ENCODE measurements around the gene ITK.

Gene ITK

GRCh38 chr5:157180374-157181264 is at the start of gene ITK:
TSS of gene ITK (plus strand) at chr5:157180840. CDS start at chr5:157180978, 138 bp downstream.
- DNase-seq (ENCODE audit: low spot score), result peak; percentile 87

DNA sequence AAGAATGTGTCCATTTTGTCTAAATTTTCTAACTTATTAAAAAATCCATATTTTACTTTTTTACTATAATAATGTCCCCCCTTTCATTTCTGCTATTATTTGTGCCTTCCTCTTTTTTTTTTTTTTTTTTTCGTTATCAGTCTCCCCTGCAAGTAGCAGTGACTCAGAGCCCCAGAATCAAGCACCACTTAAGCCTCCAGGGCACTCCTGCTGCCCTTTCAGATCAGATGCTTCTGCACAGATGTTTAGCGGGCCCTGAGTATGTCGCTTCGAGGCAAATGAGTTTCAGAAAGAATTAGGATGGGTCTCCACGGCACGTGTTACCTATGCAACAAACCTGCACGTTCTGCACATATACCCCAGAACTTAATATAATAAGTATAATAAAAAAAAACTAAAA is 49.7 kb upstream of the ITK start:
- DNase-seq (ENCODE audit: low spot score), result no peak

GRCh38 chr5:157132281-157132612 is 48.4 kb upstream of the ITK start:
- no peak for DNase-seq (ENCODE audit: low spot score)

DNA sequence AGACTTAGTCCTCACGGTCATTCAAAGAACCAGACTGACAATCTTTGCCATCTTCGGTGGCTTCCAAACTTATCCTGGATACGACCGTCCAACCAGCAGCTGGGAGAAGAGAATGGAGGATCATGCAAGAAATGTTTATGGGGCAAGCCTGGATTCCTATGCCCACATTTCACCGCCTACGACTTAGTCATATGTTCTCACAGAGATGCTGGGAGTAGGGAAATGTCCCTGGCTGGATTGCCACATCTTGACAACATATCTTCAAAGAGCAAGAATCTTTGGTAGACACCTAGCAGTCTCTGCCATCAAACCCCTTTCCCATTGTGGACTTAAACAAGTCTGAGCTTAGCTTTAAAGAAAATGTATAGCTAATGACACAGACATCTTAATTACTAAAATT is 42.9 kb upstream of the ITK start:
- no peak for DNase-seq (ENCODE audit: low spot score)

GRCh38 chr5:157142317-157143126 is 38.1 kb upstream of the ITK start, which contains the start of gene MED7:
TSS of gene MED7 (minus strand) at chr5:157142865. CDS start at chr5:157139431, 3,434 bp downstream.
- DNase-seq (ENCODE audit: low spot score), result peak; percentile 100

DNA sequence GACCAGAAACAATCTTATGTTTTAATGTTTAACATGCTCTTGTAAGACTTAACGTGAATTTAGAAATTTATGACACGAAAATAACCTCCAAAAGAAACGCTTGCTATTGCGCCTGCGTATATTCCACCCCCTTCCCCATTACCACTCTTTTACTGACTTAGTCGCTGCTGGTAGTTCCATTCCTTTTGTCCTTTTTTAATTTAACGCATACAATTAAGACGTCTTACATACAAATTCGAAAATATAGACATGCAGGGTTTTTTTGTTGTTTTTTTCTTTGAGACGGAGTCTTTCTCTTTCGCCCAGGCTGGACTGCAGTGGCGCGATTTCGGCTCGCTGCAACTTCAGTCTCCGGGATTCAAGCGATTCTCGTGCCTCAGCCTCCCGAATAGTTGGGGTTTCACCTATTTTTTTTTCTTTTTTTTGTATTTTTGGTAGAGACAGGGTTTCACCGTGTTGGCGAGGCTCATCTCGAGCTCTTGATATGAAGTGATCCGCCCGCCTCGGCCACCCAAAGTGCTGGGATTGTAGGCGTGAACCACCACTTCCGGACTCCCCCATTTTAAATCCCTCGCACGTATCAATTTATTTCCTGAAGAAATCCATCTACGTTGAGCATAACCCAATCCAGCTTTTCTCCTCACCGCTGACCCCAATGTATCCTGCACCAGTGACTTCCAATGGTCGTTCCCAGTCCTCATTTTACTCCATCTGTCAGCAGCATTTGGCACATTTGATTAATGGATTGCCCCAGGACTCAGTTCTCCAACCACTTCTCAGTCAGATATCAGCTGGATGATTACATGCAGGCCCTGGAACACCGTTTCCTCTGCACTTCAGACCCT is 37.3 kb upstream of the ITK start:
- DNase-seq (ENCODE audit: low spot score), result peak; percentile 66

GRCh38 chr5:157148734-157149615 is 31.7 kb upstream of the ITK start:
- DNase-seq (ENCODE audit: low spot score), result peak; percentile 91

DNA sequence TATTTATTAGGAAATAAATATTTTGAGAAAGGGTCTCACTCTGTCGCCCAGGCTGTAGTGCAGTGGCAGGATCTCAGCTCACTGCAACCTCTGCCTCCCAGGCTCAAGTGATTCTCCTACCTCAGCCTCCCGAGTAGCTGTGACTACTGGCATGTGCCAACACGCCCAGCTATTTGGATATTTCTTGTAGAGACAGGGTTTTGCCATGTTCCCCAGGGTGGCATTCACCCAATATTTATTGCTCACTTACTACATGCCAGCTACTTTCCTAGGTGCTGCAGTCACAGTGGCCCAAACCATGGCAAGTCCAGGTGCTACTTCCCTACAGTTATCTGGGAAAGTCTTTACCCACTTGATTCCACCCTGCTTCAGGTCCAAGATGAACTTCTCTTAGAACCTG is 29.6 kb upstream of the ITK start:
- no peak for DNase-seq (ENCODE audit: low spot score)

- DNase-seq (ENCODE audit: low spot score), result no peak
Measured at GRCh38 chr5:157155297-157155696, 25.3 kb upstream of the ITK start.

DNA sequence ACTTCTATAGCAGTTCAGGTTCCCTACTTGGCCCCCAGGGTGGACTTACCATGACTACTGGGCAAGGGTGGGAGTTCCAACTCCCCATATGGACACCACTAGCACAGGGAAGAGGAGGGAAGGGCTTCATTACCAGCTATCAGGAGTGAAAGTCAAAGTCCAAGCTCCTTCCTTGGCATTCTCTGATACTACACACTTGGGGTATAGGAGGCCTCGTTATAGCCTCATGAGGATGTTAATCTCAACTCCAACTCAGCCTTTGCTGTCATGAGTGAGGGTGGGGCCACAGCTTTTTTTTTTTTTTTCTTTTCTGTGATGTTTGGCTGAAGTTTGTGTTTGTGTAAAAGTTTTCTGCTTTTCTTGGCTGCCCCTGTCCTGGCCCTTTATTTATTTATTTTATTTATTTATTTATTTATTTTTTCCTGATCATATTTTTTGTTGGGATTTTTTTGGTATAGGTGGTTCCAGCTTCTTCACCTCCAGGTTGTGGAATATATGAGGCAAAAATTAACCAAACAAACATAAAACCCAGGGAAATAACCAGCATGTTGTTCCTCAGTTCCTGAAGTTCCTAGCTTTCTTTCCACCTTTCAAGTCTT is 23.2 kb upstream of the ITK start:
- no peak for DNase-seq (ENCODE audit: low spot score)

- peak; percentile 58 for DNase-seq (ENCODE audit: low spot score)
Measured at GRCh38 chr5:157159209-157159751, 21.4 kb upstream of the ITK start.

GRCh38 chr5:157160001-157160400 is 20.6 kb upstream of the ITK start:
- peak; percentile 64 for DNase-seq (ENCODE audit: low spot score)

- DNase-seq (ENCODE audit: low spot score), result no peak
Measured at GRCh38 chr5:157161996-157162395, 18.6 kb upstream of the ITK start.

- DNase-seq (ENCODE audit: low spot score), result no peak
Measured at GRCh38 chr5:157162919-157163510, 17.6 kb upstream of the ITK start.

DNA sequence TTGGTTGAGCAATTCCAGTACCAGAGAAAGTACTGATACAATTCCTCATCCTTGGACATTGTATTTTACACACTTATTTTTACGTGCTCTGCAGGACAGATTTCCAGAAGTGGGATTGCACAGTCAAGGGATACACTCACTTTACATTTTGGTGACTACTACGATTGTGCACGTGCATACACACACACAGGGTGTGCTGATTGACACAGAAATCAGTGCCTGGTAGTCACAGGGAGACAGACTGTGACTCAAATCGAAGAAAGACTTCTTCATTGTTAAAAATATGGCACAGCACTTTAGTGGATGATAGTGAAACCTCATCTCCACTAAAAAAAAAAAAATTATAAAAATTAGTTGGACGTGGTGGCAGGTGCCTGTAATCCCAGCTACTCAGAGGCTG is 16.1 kb upstream of the ITK start:
- no peak for DNase-seq (ENCODE audit: low spot score)

GRCh38 chr5:157165261-157165660 is 15.4 kb upstream of the ITK start:
- DNase-seq (ENCODE audit: low spot score), result no peak

DNA sequence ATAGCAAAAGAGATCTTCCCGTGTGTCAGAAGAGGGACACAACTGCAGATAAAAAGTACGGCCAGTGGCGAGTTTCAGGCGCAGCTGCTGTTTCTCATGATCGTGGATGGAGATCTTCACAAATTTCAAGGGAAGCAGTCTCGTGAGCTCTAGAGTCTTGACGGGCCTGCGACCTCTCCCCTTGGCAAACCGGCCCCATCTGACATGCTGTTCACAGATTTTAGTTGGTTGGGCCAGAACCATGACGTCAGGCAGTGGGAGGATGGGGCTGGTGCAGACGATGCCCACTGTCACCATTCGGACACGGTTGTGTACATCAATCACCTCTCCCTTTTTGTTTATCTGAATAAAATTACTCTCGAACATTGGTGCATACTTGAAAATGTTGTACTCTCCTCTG is 15.0 kb upstream of the ITK start:
- no peak for DNase-seq (ENCODE audit: low spot score)

GRCh38 chr5:157166214-157167213 is 14.1 kb upstream of the ITK start, which contains the start of gene GARIN3:
TSS of gene GARIN3 (minus strand) at chr5:157166264. CDS start at chr5:157166168, 96 bp downstream.
- no peak for DNase-seq (ENCODE audit: low spot score)

DNA sequence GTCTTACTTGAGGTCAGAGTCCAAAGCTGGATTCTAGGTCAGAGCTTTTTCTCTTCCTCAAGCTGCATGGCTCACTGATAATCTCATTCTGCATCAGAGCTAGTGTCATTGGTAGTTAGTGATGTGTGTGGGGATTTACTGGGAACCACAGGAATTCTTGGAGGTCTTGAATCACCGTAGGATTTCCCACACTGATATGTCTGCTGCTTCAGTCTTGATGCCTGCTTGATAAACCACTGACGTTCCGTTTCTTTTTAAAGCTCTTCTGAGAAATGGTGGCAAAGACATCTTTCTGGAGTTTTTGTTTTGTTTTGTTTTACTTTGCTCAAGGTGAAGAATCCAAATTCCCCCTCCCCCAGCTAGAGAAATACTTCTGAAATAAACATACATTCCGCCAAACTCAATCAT is 13.4 kb upstream of the ITK start:
- peak; percentile 56 for DNase-seq (ENCODE audit: low spot score)
